ENCODE measurements around the gene S100A3.
"Not testable (repeated sequence)": the region's sequence is repeated elsewhere in the genome, so short reads cannot be mapped to it uniquely, and the experiment has no call there.

The S100A3 gene

GRCh38 chr1:153548722-153549688 lies at the start of gene S100A3:
TSS of gene S100A3 (minus strand) at chr1:153549258. CDS start at chr1:153548485, 773 bp downstream.
- no peak for DNase-seq

GRCh38 chr1:153598309-153599172 lies 49.5 kb upstream of the S100A3 start:
- DNase-seq, result peak; percentile 73 to 87

GRCh38 chr1:153597206-153597605 lies 48.1 kb upstream of the S100A3 start:
- no peak for DNase-seq

GRCh38 chr1:153592748-153593147 lies 43.7 kb upstream of the S100A3 start:
- DNase-seq, result no peak

GRCh38 chr1:153588482-153588881 lies 39.4 kb upstream of the S100A3 start:
- no peak for DNase-seq

GRCh38 chr1:153588033-153588432 lies 39.0 kb upstream of the S100A3 start:
- DNase-seq, result not testable (repeated sequence)

- DNase-seq, result no peak
These were observed 38.3 kb upstream of the S100A3 start for GRCh38 chr1:153587314-153587713.

GRCh38 chr1:153586347-153586746 lies 37.3 kb upstream of the S100A3 start:
- DNase-seq, result no peak

- DNase-seq, result no peak
These were observed 35.9 kb upstream of the S100A3 start for GRCh38 chr1:153585006-153585405.

GRCh38 chr1:153583976-153584375 lies 34.9 kb upstream of the S100A3 start:
- no peak for DNase-seq

- peak in 1 of 2 experiments; percentile 21 for DNase-seq
These were observed 34.5 kb upstream of the S100A3 start for GRCh38 chr1:153583514-153583913.

- not testable (repeated sequence) for DNase-seq
These were observed 33.8 kb upstream of the S100A3 start for GRCh38 chr1:153582836-153583235.

- DNase-seq, result no peak
These were observed 29.9 kb upstream of the S100A3 start for GRCh38 chr1:153578936-153579335.

GRCh38 chr1:153578490-153578889 lies 29.4 kb upstream of the S100A3 start:
- DNase-seq, result no peak

GRCh38 chr1:153577624-153578051 lies 28.6 kb upstream of the S100A3 start:
- no peak for DNase-seq

GRCh38 chr1:153577138-153577537 lies 28.1 kb upstream of the S100A3 start:
- peak in 1 of 2 experiments; percentile 9 for DNase-seq

GRCh38 chr1:153575497-153575896 lies 26.4 kb upstream of the S100A3 start:
- DNase-seq, result peak; percentile 51 to 85

- DNase-seq, result not testable (repeated sequence)
These were observed 26.0 kb upstream of the S100A3 start for GRCh38 chr1:153575081-153575491.

GRCh38 chr1:153573351-153573750 lies 24.3 kb upstream of the S100A3 start:
- peak in 1 of 2 experiments; percentile 67 for DNase-seq

GRCh38 chr1:153572569-153573015 lies 23.5 kb upstream of the S100A3 start:
- peak; percentile 59 to 81 for DNase-seq

GRCh38 chr1:153571706-153572105 lies 22.6 kb upstream of the S100A3 start:
- DNase-seq, result no peak

- no peak for DNase-seq
These were observed 21.8 kb upstream of the S100A3 start for GRCh38 chr1:153570874-153571273.

GRCh38 chr1:153569465-153569864 lies 20.4 kb upstream of the S100A3 start:
- no peak for DNase-seq

Measured in NCI-H524 (cell line).